ENCODE results near the gene PIK3IP1.

- TF ChIP-seq ZBTB12 (CRISPR knock-in tag; IDR thresholded peaks at IDR 0.05) (no peak), ZNF76 (CRISPR knock-in tag; IDR thresholded peaks at IDR 0.05; ENCODE audit: borderline replicate concordance) (no peak), ZNF766 (CRISPR knock-in tag; conservative IDR thresholded peaks at IDR 0.05) (no peak), FOS (IDR thresholded peaks at IDR 0.05; ENCODE audit: extremely low read depth, insufficient read length) (no peak), JUND (IDR thresholded peaks at IDR 0.05; ENCODE audit: borderline replicate concordance, low read depth, low read length) (no peak), JUND (tag; IDR thresholded peaks at IDR 0.05; ENCODE audit: borderline replicate concordance, low read depth, low read length) (no peak)
Observed at GRCh38 chr22:31281733-31282132, 10.6 kb downstream of the PIK3IP1 start.
